IMR-90 (cell line): Measurements from ENCODE around the gene BMP5. TPM values are rescaled to one million over a fixed set of nuclear protein-coding genes. Genes with fewer than 3 reads are reported as not detected.
"Not testable (repeated sequence)": the region's sequence is repeated elsewhere in the genome, so short reads cannot be mapped to it uniquely, and the experiment has no call there.

ENCODE experiments used
- ATAC-seq: fragments of 200-7000 bp; cut with Tn5 transposase; 2 replicates; pipeline ENCODE4 v1.9.1; 2020; ENCODE audit warnings: low read depth, mild to moderate bottlenecking, moderate library complexity
- BruUV-seq: library from RNA; stranded (reverse); fragments of 400-500 nt; replicated peaks from 2 replicates; lab custom pipeline; 2021; lab: Mats Ljungman, UMichigan
- CTCF ChIA-PET: fragments of 300-600 bp; formaldehyde crosslinking; extraction: SDS; loops from one replicate; lab custom pipeline; 2021; ENCODE audit warnings: antibody characterized with exemption; lab: Yijun Ruan, JAX
- POLR2A ChIA-PET: fragments of 300-600 bp; sonication (Branson Sonifier 250); formaldehyde crosslinking; loops from one replicate; lab custom pipeline; 2022; ENCODE audit warnings: antibody characterized with exemption; ENCODE audit not compliant: unreplicated experiment; lab: Charles Lee
- DNase-seq: peaks from one replicate; pipeline ENCODE4 v3.0.0; 2013
- H2AFZ ChIP-seq: replicated peaks from 2 replicates; pipeline ENCODE3; 2013; ENCODE audit warnings: low read length, mild to moderate bottlenecking; ENCODE audit not compliant: poor library complexity
- H2AK5ac ChIP-seq: 2 replicates; pipeline ENCODE4 v1.6.1; 2013; ENCODE audit warnings: low read depth, low read length, inconsistent platforms
- H2AK9ac ChIP-seq: replicated peaks from 2 replicates; pipeline ENCODE3; 2013; ENCODE audit warnings: mild to moderate bottlenecking, low read depth, low read length, moderate library complexity; ENCODE audit not compliant: poor library complexity
- H2BK120ac ChIP-seq: 2 replicates; pipeline ENCODE4 v1.6.1; 2013; ENCODE audit warnings: low read depth, low read length, inconsistent platforms
- H2BK15ac ChIP-seq: 3 replicates; pipeline ENCODE4 v1.6.1; 2013; ENCODE audit warnings: low read depth, low read length, inconsistent platforms
- H2BK20ac ChIP-seq: 2 replicates; pipeline ENCODE4 v1.6.1; 2013; ENCODE audit warnings: low read depth, mild to moderate bottlenecking, inconsistent platforms, low read length, moderate library complexity
- H2BK5ac ChIP-seq: 2 replicates; pipeline ENCODE4 v1.6.1; 2013; ENCODE audit warnings: mild to moderate bottlenecking, low read depth, low read length, inconsistent platforms; ENCODE audit not compliant: poor library complexity, severe bottlenecking
- H3K14ac ChIP-seq: replicated peaks from 2 replicates; pipeline ENCODE4 v1.6.1; 2013; ENCODE audit warnings: low read depth, low read length, inconsistent platforms
- H3K18ac ChIP-seq: 2 replicates; pipeline ENCODE4 v1.6.1; 2013; ENCODE audit warnings: low read depth, low read length, control low read depth
- H3K23ac ChIP-seq: 2 replicates; pipeline ENCODE4 v1.6.1; 2013; ENCODE audit warnings: low read depth, low read length, inconsistent platforms
- H3K27ac ChIP-seq: 2 replicates; pipeline ENCODE4 v1.5.1; 2013; ENCODE audit warnings: mild to moderate bottlenecking, control low read depth, low read length; ENCODE audit not compliant: insufficient read depth
- H3K27me3 ChIP-seq: 2 replicates; pipeline ENCODE4 v1.6.1; 2013; ENCODE audit warnings: low read length; ENCODE audit not compliant: control insufficient read depth, insufficient read depth
- H3K36me3 ChIP-seq: 2 replicates; pipeline ENCODE4 v1.6.1; 2013; ENCODE audit warnings: low read length, mixed read lengths; ENCODE audit not compliant: control insufficient read depth, insufficient read depth
- H3K4ac ChIP-seq: 2 replicates; pipeline ENCODE4 v1.6.1; 2013; ENCODE audit warnings: low read depth, low read length, inconsistent platforms
- H3K4me1 ChIP-seq: 2 replicates; pipeline ENCODE4 v1.6.1; 2013; ENCODE audit warnings: low read length, mixed read lengths; ENCODE audit not compliant: control insufficient read depth, insufficient read depth
- H3K4me2 ChIP-seq: 2 replicates; pipeline ENCODE4 v1.6.1; 2013; ENCODE audit warnings: low read depth, mild to moderate bottlenecking, control low read depth, low read length, moderate library complexity
- H3K4me3 ChIP-seq: 2 replicates; pipeline ENCODE4 v1.5.1; 2013; ENCODE audit warnings: low read depth, mild to moderate bottlenecking, control low read depth, low read length, moderate library complexity; ENCODE audit not compliant: insufficient read depth
- H3K56ac ChIP-seq: 2 replicates; pipeline ENCODE4 v1.6.1; 2013; ENCODE audit warnings: low read length, inconsistent platforms; ENCODE audit not compliant: insufficient read depth; ENCODE audit errors: extremely low read depth
- H3K79me1 ChIP-seq, 2 experiments: 2 replicates each; pipeline ENCODE4 v1.6.1; 2013; ENCODE audit warnings: low read length in 2 of 2, inconsistent platforms in 1 of 2, low read depth in 1 of 2
- H3K9ac ChIP-seq: 2 replicates; pipeline ENCODE4 v1.6.1; 2013; ENCODE audit warnings: low read depth, low read length, control low read depth
- H3K9me1 ChIP-seq: 2 replicates; pipeline ENCODE4 v1.6.1; 2013; ENCODE audit warnings: low read length, inconsistent platforms; ENCODE audit not compliant: insufficient read depth
- H3K9me3 ChIP-seq: 2 replicates; pipeline ENCODE4 v1.6.1; 2013; ENCODE audit warnings: low read length; ENCODE audit not compliant: control insufficient read depth, insufficient read depth
- H4K20me1 ChIP-seq: 2 replicates; pipeline ENCODE4 v1.6.1; 2013; ENCODE audit warnings: low read length, inconsistent platforms; ENCODE audit not compliant: insufficient read depth
- H4K5ac ChIP-seq: 2 replicates; pipeline ENCODE4 v1.6.1; 2013; ENCODE audit warnings: mild to moderate bottlenecking, low read depth, low read length, control low read depth
- H4K8ac ChIP-seq, 2 experiments: 2 replicates each; pipeline ENCODE4 v1.6.1; 2013; ENCODE audit warnings: low read depth in 2 of 2, low read length in 2 of 2, control low read depth in 1 of 2, inconsistent platforms in 1 of 2
- H4K91ac ChIP-seq: 2 replicates; pipeline ENCODE4 v1.6.1; 2013; ENCODE audit warnings: low read depth, low read length, inconsistent platforms; ENCODE audit not compliant: insufficient read depth
- BHLHE40 ChIP-seq: fragments of 150-350 bp; IDR thresholded peaks from 2 replicates; pipeline ENCODE4 v1.6.1; 2016; ENCODE audit warnings: mild to moderate bottlenecking, low read depth, low read length
- MXI1 ChIP-seq: IDR thresholded peaks from 2 replicates; pipeline ENCODE4 v1.6.1; 2012; ENCODE audit warnings: low read depth, mild to moderate bottlenecking, low read length, moderate library complexity, borderline replicate concordance
- WGBS, 2 experiments: methylation state at CpG; one replicate each; pipeline versions ENCODE4 v1.1.5 to v1.1.7; 2013; ENCODE audit warnings: missing lambda C conversion rate in 2 of 2; ENCODE audit not compliant: insufficient read length in 1 of 2; ENCODE audit errors: extremely low coverage in 2 of 2; 5-methylcytosine and 5-hydroxymethylcytosine counted together
- dilution Hi-C: fragments of 300-500 bp; cut with HindIII; formaldehyde crosslinking; loops from one replicate; pipeline ENCODE4 v1.14.3; 2018; ENCODE audit warnings: low sequenced_read_pairs; ENCODE audit not compliant: unreplicated experiment
- in situ Hi-C: fragments of 300-500 bp; cut with MboI; formaldehyde crosslinking; loops from 3 replicates; pipeline ENCODE4 v1.14.3; 2019; ENCODE audit warnings: low sequenced_read_pairs, inconsistent platforms, mixed read lengths
- intact Hi-C: fragments of 100-400 bp; cut with micrococcal nuclease; formaldehyde crosslinking; loops from 2 replicates; pipeline ENCODE4 v1.10.0; 2022
- polyA plus RNA-seq, 3 experiments: library from polyadenylated mRNA; depleted of rRNA; stranded (reverse); fragments of >200 nt; gene quantifications; 2 replicates each; pipeline ENCODE4 v1.2.3, GENCODE V29; 2012; ENCODE audit warnings: low replicate concordance in 1 of 3
- total RNA-seq: library from RNA; depleted of rRNA; stranded (reverse); fragments of >200 nt; gene quantifications from 2 replicates; pipeline ENCODE4 v1.2.3, GENCODE V29; 2012

The BMP5 gene
- total and polyA plus RNA-seq, 2 of the 4 experiments (the other 2 are of a cell fraction), result under 0.01 to 0.02 TPM

- in situ Hi-C loops, result no loop called here
- intact Hi-C loops, result no loop called here
- Histone ChIP-seq H2AK5ac (peak overlapping the region; percentile 13; the same call in 1 of the 2 replicates), H2BK15ac (peak overlapping the region; percentile 92; the same call in 2 of the 3 replicates), H3K27ac (peak overlapping the region; percentile 18; the same call in 1 of the 2 replicates), H2BK120ac (peak overlapping the region; percentile 83), H4K91ac (peak overlapping the region; percentile 63), H2BK20ac (peak overlapping the region; percentile 77; the same call in 1 of the 2 replicates), H3K27me3 (no peaks in the 10 kb centered on the region), H3K56ac (no peak overlapping the region), H3K9me1 (peaks cover 3% of the 10 kb centered on the region; the same call in 1 of the 2 replicates), H4K8ac (peak overlapping the region; percentile 50 to 61), H3K4ac (peak overlapping the region; percentile 66), H2AK9ac (no peak overlapping the region), H3K36me3 (no peaks in the 10 kb centered on the region), H4K5ac (peak overlapping the region; percentile 70), H3K18ac (peak overlapping the region; percentile 73), H4K20me1 (no peaks in the 10 kb centered on the region), H3K9ac (no peak overlapping the region), H2BK5ac (no peak overlapping the region), H3K4me1 (peaks cover 4% of the 10 kb centered on the region), H3K4me3 (no peak overlapping the region), H3K9me3 (no peaks in the 10 kb centered on the region), H3K79me1 (no peaks in the 10 kb centered on the region), H3K23ac (0 out of 2 replicates have a peak overlapping the region, but pooled peaks have one; percentile 23), H3K4me2 (no peak overlapping the region), H2AFZ (peak overlapping the region; percentile 25), H3K14ac (peak overlapping the region; percentile 55; the same call in 1 of the 2 replicates)
- ChIA-PET POLR2A (no interaction called here), CTCF (interaction anchor here (0.7 kb wide), 2 partner anchors 25 to 211 kb away, joined by 3 read pairs; no protein-coding TSS in a partner anchor)
- DNase-seq (peak; percentile 17), ATAC-seq (peak; percentile 21; the same call in 1 of the 2 replicates)
- BruUV-seq, result no TSS peak
- TF ChIP-seq MXI1 (no peak), BHLHE40 (no peak)
- WGBS, 2 experiments, result no CpG with 5 or more reads among the region's 3 CpGs
- dilution Hi-C loops, result no loop called here
Observed at GRCh38 chr6:55913228-55914195, 38.1 kb upstream of the BMP5 start.

- H3K18ac ChIP-seq, CTCF ChIA-PET, H3K36me3 ChIP-seq, H3K27ac ChIP-seq, H4K20me1 ChIP-seq, H2BK5ac ChIP-seq, H3K27me3 ChIP-seq, H2AK5ac ChIP-seq, H3K9me3 ChIP-seq, ATAC-seq, DNase-seq, H4K91ac ChIP-seq, intact Hi-C loops, H3K23ac ChIP-seq, H2BK20ac ChIP-seq, dilution Hi-C loops, H3K14ac ChIP-seq, H2AFZ ChIP-seq, H3K4me3 ChIP-seq, H3K4ac ChIP-seq, H2BK15ac ChIP-seq, H3K4me1 ChIP-seq, H3K4me2 ChIP-seq, H2AK9ac ChIP-seq, H4K5ac ChIP-seq, H4K8ac ChIP-seq, BruUV-seq, H3K9ac ChIP-seq, H3K79me1 ChIP-seq, H3K9me1 ChIP-seq, H3K56ac ChIP-seq, in situ Hi-C loops, H2BK120ac ChIP-seq: not testable (repeated sequence)
- WGBS, 2 experiments, result no CpG with 5 or more reads among the region's 28 CpGs
- POLR2A ChIA-PET, result interaction anchor here (0.7 kb wide), 1 partner anchor 153 kb away, joined by 5 read pairs; no protein-coding TSS in a partner anchor
Observed at GRCh38 chr6:55910466-55910865, 35.1 kb upstream of the BMP5 start.
